ENCODE measurements around the gene ATP2B2.

The ATP2B2 gene

DNA sequence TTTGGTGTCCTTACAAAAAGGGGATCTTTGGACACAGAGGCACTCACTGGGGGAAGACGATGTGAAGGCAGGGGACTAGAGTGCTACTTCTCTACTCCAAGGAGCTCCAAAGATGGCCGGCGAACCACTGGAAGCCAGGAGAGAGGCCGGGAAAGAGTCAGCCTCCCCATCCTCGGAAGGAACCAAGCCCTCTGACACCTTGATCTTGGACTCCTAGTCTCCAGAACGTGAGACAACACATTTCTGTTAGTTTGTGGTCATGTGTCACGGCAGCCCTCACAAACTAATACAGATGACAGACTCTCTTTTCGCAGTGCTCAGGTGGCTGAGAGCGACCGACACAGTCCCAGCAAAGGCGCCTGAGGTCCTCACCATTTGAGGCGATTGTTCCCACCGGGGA lies 24.4 kb upstream of the ATP2B2 start:
- DNase-seq (ENCODE audit: low read depth in 2 of 2) = no peak

DNA sequence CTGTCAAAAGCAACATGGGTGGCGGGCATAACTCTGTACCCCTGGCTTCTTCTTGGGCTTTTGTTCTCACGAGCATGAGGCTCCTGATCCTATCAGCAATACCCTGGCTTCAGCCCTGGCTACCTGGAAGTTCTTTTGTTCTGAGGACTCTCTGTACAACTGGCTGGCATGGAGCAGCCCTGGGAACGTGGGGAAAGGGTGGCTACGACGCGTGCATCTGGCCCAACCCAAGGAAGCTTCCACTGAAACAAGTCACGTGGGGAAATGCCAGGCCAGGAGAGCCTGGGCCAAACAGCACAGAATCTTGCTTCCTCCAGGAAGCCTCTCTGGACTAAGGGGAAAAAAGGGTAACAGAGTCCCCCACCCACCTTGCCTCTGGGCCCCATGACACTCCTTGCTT lies 22.7 kb upstream of the ATP2B2 start:
- DNase-seq (ENCODE audit: low read depth in 2 of 2) = no peak

DNA sequence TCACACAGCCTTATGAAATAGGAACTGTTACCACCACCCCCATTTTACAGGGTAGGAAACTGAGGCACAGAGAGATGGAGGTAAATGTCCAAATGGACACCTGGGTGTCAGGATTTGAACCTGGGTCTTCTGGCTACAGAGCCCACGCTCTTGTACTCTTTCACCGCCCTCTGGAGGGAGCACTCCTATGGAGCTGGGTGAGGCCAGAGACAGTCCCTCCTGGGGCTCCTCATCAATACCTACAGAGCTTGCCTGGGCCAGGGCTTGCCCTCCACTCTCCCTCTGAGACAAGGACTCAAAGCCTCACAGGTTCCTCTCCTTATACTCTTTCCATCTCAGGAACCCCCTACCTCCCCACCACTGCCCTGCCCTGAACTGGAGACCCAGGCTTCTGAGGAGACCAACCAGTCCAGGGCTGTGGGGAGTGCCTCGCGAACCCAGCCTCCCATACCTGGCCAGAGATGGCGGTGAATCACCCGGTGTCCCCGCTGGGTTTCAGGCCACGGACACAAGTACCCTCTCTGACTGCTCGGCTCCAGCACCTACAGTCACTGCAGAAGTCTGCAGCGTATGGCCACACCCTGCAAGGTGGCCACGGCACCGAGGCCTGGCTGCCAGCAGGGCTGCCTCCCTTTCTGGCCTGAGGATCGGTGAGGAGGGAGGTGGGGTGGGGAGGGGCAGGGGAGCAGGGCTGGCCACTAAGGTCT lies 22.1 kb upstream of the ATP2B2 start:
- DNase-seq (ENCODE audit: low read depth in 2 of 2) = no peak

DNA sequence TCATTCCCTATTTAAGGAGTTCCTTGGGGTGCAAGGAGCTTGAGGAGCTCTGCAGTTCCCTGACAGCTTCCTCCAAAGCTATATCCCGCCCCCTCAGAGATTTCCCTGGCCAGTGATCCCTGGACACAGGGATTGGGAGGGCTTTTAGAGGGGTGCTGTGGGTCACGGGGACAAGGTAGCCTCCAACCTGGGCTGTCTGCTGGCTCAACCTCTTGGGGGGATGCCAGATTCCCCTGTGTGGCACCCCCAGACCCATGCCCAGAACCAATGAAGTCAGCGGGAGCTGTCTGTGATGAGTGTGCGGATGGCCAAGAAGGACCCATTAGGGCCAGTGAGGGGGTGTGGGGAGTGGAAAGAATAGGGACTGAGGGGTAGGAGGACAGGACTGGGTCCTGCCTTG lies 21.0 kb upstream of the ATP2B2 start:
- no peak for DNase-seq (ENCODE audit: low read depth in 2 of 2)

DNA sequence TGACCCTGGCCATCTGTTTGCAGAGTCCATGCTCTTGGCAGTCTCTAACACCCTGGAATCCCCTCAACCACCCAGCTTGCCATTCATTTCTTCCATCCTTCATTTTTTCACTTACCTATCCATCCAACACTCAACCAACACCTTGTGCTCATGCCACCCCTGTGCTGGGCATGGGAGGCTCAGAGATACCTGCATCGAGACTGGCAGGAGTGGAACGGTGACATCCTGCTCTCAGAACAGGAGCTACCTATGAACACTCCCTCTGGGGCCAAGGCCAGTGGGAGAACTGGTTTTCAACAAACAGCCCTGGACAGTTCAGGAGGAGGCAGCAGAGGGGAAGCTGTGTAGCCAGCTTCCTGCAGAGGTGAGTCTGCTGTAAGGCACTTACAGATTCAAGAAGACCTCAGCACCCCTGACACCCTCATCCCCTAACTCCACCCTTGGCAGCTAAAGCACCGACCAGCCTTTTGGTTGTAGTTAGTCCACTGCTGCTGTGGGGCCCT lies 19.5 kb upstream of the ATP2B2 start:
- no peak for DNase-seq (ENCODE audit: low read depth in 2 of 2)

DNA sequence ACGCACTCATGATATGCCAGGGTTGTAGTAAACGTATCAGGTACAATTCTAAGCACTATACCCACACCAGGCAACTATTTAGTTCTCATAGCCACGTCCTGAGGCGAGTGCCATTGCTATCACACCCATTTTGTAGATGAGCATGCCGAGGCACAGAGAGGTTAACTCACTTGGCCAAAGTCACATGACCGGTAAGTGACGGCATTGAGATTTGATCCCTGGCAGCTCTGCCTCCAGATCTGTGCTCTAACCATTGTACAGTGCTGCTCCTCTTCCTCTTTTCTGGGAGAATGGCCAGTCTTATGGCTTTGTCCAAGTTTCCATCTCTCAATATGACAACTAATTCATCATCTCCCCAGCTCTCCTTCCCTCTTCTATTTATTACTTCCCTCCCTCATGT lies 18.9 kb upstream of the ATP2B2 start:
- no peak for DNase-seq (ENCODE audit: low read depth in 2 of 2)

DNA sequence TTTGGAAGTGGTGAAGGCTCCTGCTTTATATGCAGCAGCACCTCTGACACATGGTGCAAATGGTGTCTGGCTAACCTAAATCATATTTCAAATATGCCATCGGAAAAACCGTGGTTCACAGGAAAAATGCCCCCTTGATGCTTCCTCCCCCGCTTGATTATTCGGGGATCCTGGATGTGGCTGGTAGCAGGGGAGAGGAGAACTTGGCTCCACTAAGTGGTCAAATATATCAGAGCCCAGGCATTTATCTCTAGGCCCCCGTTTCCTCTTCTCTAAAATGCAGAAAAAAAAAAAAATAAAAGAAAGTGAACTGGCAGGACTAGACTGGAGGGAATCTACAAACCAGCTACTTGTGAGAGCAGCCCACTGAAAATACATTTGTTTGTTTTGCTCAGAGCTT lies 18.2 kb upstream of the ATP2B2 start:
- DNase-seq (ENCODE audit: low read depth in 2 of 2) = no peak

DNA sequence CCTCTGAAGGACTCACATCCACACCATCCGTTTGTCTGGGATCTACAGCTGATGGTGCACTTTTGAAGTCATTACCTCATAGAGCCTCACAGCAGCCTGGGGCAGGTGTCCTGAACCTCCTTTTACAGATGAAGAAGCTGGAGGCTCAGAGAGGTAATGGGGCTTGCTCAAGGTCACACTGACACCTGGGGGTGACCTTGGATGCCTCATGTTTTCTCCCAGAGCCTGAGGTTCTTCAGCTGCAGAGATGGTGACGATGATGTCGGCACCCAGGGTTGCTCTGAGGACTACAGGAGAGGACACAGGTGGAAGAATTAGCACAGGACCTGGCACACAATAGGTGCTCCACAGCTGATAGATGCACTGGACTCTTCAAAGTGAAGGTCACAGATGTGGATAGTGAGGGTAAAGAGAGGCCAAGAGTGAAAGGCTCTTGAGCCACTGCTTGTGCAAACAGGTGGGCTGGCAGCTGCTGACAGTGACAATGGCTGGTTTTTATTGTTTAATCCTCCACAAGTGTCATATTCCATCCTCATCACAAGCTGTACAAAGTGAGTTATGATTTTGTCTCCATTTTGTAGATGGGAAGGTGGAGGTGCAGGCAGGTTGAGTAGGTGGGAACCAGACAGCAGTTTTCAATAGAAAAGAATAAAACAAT lies 17.4 kb upstream of the ATP2B2 start:
- DNase-seq (ENCODE audit: low read depth in 2 of 2) = no peak

DNA sequence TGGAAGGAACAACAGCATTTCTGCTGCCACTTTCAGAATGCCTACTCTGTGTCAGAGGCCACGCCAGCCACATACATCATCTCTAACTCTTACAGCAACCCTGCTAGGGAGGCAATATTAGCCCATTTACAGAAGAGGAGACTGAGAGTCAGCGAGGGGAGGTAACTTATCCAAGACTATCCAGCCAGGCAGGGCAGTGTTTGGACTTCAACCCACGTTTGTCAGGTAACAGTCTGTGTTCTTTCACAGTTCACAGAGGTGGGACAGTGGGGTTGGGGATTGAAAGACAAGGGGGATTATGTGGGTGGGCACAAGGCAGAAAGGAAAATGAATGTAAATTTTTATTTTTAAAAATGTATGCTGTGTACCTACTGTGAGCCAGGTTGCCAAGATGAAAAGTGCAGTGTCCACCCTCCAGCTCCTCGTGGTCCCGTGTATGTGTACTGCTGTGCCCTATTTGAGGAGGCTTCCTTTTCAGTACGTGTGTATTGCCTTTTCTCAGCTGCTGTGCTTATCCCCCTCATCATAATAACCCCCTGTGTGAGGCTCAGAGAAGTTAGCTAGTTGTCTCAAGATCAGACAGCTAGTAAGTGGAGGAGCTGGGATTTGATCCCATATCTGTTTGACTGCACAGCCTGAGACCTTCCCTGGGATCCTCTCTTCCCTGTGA lies 16.5 kb upstream of the ATP2B2 start:
- DNase-seq (ENCODE audit: low read depth in 2 of 2) = no peak

DNA sequence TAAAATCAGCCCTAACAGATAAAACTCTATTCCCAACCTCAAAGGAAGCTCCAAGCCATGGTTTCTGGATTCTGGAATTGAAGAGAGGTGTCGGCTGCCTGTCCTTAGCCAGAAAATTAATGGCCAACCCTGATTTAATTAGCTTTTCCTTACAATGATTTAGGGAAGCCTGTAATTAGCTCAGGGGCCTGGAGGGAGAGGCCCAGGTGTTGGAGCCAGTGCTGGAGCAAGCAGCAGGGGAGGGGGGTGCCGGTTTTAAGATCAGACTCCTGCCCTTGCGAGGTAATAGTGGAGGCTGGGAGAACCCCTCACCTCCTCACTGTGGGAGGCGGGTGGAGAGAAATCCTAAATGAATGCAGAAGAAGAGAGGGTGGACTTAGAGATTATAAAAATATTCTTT lies 14.7 kb upstream of the ATP2B2 start:
- no peak for DNase-seq (ENCODE audit: low read depth in 2 of 2)

DNA sequence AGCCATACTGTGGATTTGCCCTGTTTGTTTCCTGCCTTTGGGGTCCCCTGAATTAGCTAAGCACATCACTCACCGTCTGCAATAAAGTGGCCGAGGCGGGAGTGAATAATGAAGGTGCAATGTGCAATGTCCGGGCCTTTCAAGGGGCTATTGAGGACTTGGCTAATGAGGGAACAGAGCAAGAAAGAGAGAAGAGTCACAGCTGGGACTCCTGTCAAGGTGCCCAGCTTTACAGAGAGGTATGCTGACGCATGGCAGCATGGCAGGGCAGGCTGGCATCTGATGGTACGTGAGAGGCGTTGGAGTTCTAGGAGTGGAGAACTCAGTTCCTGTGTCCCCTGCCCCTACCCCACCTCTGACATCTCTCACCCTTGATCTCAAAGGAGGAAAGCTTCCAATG lies 13.8 kb upstream of the ATP2B2 start:
- DNase-seq (ENCODE audit: low read depth in 2 of 2) = no peak

DNA sequence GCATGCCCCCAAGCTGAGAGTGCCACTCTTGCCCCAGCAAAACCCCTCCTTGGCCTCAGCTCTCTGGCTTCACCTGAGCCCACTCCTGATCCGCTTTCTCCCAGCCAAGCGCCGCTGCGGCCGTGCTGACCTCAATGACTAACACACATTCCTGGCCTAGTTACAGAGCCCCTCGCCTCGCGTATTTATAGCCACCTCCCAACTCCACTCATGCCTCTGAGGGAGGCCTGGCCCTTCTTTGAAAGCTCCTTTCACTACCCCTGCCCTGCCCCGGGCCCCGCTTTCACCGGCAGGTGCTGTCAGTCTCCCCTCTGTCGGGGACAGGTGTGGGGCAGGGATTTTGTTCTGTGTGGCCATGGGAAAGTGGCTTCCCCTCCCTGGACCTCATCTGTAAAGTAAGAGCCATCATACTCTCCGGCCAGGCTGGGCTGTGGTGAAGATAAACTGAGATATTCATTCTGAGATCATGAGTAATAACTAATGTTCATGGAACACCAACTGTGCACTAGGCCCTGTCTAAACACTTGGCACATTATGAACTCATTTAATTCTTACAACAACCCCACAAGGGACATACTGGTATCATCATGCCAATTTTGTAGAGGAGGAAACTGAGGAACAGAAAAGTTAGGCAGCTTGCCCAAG lies 13.2 kb upstream of the ATP2B2 start:
- no peak for DNase-seq (ENCODE audit: low read depth in 2 of 2)

DNA sequence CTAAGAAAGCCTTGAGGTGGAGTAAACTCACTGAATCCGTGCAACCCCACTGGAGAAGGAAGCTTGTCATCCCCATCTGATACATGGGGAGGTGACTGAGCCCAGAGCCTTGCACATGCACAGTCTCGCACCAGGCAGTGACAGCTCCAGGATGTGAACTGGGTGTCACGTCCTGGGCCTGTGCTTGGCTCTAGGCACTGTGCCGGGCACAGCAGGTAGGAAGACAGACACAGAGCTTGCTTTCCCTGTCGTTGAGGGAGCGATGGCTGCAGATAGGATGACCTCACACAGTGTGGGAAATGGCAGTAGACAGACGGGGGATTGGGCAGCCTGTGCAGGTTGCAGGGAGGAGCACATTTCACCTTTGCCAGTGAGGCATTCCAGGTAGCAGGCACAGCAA lies 12.2 kb upstream of the ATP2B2 start:
- no peak for DNase-seq (ENCODE audit: low read depth in 2 of 2)

DNA sequence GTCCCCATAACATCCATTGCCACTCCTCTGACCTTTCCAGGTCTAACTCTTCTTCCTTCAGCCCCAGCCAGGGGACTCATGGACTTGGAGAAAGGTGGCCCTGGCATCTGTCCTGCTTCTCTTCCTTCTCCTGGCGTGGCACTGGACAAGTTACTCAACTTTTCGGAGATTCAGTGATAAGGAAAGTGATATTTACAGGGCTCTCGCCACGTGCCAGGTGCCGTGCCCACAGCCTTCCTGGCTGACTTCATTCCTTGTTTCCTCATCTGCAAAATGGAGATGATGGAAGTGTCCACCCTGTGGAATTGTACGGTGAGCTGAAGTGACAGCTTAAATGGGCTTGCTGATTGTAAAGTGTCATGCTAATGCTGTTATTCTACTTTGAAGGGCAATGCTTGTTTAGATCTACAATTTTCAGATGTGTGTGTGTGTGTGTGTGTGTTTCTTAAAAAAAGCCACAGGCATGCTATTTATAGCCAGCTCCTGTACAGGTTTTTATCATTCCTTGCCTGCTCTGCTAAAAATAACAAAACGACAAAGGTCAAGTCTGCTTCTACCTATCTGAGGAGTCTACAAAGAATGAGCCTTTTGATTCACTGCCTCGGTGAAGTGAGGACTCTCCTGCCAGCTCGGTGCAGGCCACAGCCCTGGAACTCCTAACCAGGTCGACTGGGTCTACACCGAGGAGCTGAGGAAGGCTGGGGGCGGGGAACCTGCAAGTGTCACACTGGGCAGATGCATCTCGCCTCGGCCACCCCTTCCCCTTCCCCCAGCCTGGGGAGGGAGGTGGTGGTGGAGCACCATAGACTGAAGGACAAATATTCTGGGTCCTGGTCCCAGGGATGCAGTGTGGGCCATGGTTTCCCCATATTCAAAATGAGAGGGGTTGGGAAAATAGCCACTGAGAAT lies 11.4 kb upstream of the ATP2B2 start:
- DNase-seq (ENCODE audit: low read depth in 2 of 2) = no peak

DNA sequence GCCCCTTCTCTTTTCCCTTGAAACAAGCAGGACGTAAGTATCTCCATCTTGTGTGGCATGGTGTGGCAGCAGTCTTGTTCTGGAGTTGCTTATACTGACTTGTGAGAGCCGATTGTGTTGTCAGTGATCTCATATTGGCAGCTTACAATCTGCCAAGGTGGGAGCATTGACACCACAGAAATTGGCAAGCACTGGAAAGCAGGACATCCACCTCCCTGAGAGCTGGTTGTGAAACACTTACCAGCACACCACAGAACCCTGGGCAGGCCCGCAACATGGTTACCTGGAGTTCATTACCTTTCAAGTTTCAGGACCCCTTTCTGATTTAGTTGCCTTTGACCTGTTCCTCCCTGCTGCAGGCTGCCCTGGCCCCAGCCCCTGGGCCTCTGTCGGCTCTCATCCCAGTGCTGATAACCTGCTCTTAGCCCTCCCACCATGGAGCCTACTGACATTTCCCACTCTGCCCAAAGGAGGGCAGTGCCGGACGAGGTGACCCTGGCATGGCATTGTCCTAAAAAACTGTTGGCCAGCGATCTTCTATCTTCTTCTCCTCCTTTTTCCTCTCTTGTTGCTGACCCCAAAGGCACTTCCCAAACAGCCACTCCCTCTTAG lies 10.6 kb upstream of the ATP2B2 start:
- no peak for DNase-seq (ENCODE audit: low read depth in 2 of 2)

DNA sequence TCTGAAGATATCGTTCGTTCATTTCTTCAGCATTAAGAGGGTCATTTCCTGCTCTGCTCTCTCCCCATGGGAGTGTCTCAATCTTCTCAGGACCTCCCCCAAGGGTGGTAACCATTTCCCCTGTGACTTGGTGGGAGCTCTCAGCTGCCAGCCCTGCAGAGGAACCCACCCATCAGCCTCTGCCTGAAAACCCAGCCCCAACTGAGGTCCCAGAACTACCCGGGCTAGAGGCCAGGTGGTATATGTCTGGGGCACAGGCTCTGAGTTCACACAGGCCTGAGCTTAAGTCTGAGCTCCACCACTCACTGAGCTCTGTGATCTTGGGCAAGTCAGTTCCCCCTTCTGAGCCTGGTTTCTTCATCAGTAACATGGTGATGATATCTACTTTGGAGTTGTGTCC lies 10.0 kb upstream of the ATP2B2 start:
- no peak for DNase-seq (ENCODE audit: low read depth in 2 of 2)

DNA sequence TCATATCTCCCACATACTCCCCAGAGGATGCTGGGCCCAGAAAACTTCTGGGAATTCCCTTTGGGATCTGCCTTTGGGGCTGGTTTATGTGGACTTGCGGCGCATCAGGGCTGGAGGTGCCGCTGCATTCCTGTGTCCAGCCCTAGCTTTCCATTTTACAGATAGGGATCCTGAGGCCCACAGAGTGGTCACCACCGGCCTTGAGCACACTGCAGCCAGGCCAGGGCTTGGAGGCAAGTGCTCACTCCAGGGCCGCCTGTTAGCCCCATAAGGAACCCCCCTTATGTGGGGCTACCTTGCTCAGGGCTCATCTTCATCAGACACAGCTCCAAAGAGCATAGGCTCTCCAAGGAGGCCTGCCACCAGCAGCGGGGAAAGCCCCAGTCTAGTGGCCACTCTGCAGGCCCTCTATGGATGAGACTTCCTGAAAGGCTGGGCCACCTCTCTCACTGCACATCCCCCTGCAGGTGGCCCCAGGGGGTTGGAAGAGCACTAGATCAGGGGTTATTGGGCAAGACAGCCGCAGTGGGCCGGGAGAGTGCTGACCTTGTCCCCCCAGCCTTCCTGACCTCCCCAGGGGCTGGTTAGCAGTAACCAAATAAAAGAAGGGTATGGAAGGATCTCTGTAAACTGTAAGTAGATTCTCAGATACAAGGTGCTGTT lies 9.2 kb upstream of the ATP2B2 start:
- DNase-seq (ENCODE audit: low read depth in 2 of 2) = no peak

DNA sequence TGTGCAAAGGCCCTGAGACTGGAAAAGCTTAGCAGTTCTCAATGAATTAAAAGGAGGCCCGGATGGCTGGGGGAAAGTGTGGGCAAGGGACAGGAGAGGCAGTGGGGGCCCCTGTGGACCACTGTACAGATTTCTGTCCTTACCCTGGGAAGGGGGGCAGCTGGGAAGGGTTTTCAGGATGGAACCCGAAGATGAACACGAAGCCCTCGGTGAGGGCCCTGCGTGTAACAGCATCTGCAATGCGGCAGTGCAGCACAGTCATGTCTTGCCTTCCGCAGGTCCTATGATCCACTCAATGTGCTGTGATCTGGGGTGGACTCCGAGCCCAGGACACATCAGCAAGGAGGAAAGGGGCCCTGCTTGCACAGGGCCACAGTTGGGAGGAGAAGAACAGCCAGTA lies 7.9 kb upstream of the ATP2B2 start:
- DNase-seq (ENCODE audit: low read depth in 2 of 2) = no peak

DNA sequence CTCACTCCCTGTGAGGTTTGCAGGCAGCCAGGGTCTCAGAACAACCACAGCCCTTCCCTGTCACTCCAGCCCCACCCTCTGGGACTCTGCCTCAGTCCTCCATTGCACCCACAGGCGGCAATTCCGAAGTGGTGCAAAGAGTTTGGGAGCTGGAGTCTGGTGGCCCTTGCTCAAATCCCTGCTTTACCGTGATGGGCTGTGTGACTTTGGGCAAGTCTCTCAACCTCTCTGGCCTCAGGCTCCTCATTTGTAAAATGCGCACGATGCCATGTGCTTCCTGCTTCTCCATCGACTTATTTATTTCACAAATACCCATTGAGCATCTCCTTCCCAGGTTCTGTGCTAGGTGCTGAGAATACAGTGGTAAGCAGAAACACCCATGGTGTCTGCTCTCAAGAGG lies 7.3 kb upstream of the ATP2B2 start:
- no peak for DNase-seq (ENCODE audit: low read depth in 2 of 2)

DNA sequence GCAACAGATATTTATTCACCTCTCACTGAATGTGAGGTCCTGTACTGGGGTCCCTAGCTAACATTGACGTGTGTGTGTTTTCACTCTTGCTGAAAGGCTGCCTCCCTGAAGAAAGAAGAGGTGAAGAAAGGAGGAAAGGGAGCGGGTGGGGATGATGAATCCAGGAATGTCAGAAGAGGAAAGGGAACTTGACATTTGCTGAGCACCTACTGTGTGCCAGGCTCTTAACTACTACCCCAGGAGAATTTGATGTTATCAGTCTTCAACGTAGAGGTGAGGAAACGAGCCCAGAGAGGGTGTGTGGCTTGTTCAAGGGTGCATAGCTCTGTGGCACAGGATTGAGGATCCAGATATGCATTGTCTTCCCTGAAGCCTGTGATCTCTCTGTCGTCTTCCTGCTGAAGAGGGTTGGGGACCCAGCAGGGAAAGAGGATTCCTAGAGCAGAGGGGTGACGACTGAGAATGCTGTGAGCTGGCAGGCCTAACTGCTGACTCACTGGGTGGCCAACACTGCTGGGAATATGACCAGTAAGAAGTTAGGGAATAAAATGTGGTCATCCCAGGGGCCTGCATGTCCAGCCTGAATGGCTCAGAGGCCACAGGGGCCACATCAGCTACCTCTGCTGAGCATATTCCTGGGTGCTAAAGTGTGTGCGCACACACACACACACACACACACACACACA lies 6.6 kb upstream of the ATP2B2 start:
- DNase-seq (ENCODE audit: low read depth in 2 of 2) = no peak

Measured in stimulated activated CD4-positive, alpha-beta T cell treated with anti-CD3 and anti-CD28 coated beads, Interleukin-15, amount 100 ng/mL, for 48 hours (primary cell).